Measurements from ENCODE around the gene CDC20. TPM values are rescaled to one million over a fixed set of nuclear protein-coding genes. Genes with fewer than 3 reads are reported as not detected.

CDC20 gene
- 10 to 100 TPM; 11.7 to 33.1 (median 19.3) TPM for polyA plus RNA-seq (ENCODE audit: insufficient read length in 10 of 10)
- long read RNA-seq, donor 1, transcript CDC20-201 (11 exons, 1,675 nt), result major isoform, 5 of 7 reads
- long read RNA-seq, donor 1, partial matches to known transcripts, result 0 of 7 reads
- long read RNA-seq, donor 1, other reads (novel, unspliced or antisense), result 0 of 7 reads
- long read RNA-seq, donor 2, partial matches to known transcripts, result 0 of 4 reads
- long read RNA-seq, donor 2, other reads (novel, unspliced or antisense), result 0 of 4 reads
- long read RNA-seq, donor 3, result 0 reads
- long read RNA-seq, donor 4, partial matches to known transcripts, result 0 of 3 reads
- long read RNA-seq, donor 4, other reads (novel, unspliced or antisense), result 0 of 3 reads
- long read RNA-seq, donor 5, partial matches to known transcripts, result 0 of 10 reads
- long read RNA-seq, donor 5, other reads (novel, unspliced or antisense), result 0 of 10 reads
- long read RNA-seq, donor 6, partial matches to known transcripts, result 0 of 4 reads
- long read RNA-seq, donor 6, other reads (novel, unspliced or antisense), result 0 of 4 reads
- long read RNA-seq, donor 7, transcript CDC20-201 (11 exons, 1,675 nt), result major isoform, 6 of 6 reads
- long read RNA-seq, donor 7, partial matches to known transcripts, result 0 of 6 reads
- long read RNA-seq, donor 7, other reads (novel, unspliced or antisense), result 0 of 6 reads
- long read RNA-seq, donor 8, partial matches to known transcripts, result 0 of 5 reads
- long read RNA-seq, donor 8, other reads (novel, unspliced or antisense), result 0 of 5 reads
- long read RNA-seq, donor 9, result 0 reads

- DNase-seq, result peak; percentile 97 to 98 (median 97)
Measured at GRCh38 chr1:43358746-43359693, at the start of gene CDC20. Gene CDC20 (plus strand): TSS chr1:43358981. CDS start chr1:43359216, 235 bp downstream.

DNA sequence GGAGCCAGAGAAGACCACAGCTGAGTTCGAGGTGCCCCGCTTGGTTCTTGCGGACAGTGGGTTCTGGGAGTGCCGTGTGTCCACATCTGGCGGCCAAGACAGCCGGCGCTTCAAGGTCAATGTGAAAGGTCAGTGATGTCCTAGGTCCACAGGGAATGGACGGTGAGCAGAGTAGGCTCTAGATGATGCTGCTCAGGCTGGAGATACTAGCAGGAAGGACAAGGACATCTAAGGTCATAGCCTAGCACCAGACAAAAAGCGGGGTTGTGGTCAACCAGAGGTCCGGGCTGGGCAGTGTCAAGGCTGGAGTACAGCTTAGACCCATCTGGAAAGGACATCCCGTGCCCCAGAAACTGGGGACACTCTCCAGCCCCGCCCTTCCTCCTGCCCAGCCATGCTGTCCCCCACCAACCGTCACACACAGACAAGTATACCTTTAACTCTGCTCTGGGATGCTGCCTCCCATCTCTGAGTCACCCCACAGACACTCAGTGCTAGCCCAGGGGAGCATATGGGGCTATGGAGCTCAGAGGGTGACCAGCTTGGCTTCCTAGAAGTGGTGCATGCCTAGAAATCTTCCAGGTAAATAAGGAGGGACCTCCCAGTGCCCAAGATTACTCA is 49.3 kb upstream of the CDC20 start:
- DNase-seq, result no peak

- DNase-seq, result no peak
Measured at GRCh38 chr1:43311521-43311920, 47.3 kb upstream of the CDC20 start.

GRCh38 chr1:43312212-43312623 is 46.6 kb upstream of the CDC20 start:
- no peak for DNase-seq

- no peak for DNase-seq
Measured at GRCh38 chr1:43312663-43313515, 45.9 kb upstream of the CDC20 start.

DNA sequence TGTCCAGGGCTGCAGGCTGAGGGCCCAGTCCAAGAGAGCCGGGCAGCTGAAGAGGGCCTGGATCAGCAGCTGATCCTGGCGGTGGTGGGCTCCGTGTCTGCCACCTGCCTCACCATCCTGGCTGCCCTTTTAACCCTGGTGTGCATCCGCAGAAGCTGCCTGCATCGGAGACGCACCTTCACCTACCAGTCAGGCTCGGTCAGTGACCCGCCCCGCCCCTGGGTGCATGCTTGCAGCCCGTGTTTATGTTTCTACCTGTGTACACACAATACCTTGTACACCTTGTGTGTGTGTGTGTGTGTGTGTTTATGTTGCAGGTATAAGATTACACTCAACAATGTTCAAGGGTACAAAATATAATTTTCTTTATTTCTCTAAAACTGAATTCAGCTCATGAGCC is 45.0 kb upstream of the CDC20 start:
- no peak for DNase-seq

- no peak for DNase-seq
Measured at GRCh38 chr1:43314233-43314632, 44.5 kb upstream of the CDC20 start.

GRCh38 chr1:43315481-43315880 is 43.3 kb upstream of the CDC20 start:
- DNase-seq, result no peak

- no peak for DNase-seq
Measured at GRCh38 chr1:43315963-43316737, 42.6 kb upstream of the CDC20 start.

DNA sequence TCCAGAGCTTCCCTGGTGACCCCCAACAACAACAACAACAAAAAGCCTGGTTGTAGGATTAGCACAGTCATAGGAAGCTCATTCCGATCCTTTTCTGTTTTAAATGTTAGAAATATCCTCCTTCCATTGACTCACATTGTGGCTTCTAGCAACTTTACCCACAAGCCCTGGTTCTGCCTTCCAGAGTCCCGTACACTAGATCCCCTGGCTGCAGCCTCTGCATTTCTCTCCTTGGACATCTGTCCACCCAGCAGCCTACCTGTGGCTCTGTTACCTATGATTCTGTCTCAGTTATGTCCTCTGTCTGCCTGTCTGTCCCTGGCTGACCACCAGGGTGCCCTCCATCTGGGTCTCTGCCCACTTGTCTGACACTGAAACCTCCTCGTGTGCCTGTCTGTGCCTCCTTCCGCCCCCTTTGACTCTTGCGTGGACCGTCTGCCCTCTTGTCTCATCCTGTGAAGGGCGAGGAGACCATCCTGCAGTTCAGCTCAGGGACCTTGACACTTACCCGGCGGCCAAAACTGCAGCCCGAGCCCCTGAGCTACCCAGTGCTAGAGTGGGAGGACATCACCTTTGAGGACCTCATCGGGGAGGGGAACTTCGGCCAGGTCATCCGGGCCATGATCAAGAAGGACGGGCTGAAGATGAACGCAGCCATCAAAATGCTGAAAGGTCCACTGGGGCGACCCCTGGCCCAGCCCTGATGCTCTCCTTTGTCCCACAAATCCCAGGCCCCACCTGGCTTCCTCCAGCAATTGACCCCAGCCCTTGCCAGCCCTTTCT is 41.9 kb upstream of the CDC20 start:
- DNase-seq, result no peak

- no peak for DNase-seq
Measured at GRCh38 chr1:43317817-43318471, 40.8 kb upstream of the CDC20 start.

DNA sequence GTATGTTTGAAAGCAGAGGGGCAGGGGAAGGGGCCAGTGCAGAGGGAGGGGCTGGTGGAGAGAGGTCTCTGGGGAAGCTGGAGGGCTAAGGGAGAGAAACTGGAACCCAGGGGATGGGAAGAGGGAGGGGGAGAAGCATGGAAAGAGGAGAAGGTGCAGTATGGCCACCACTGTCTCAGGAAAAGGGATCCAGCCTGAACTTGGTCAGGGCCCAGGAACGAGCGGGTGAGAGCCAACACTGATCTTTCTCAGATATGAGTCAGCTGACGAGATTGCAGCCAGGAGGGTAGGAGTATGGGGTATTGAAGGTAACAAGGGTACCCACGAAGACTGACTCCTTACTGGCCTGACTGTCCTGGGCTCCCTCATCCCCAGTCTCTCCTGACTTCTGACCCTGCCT is 40.0 kb upstream of the CDC20 start:
- no peak for DNase-seq

- no peak for DNase-seq
Measured at GRCh38 chr1:43319288-43319687, 39.5 kb upstream of the CDC20 start.

- no peak for DNase-seq
Measured at GRCh38 chr1:43319766-43320165, 39.0 kb upstream of the CDC20 start.

GRCh38 chr1:43321331-43321891 is 37.4 kb upstream of the CDC20 start:
- DNase-seq, result no peak

DNA sequence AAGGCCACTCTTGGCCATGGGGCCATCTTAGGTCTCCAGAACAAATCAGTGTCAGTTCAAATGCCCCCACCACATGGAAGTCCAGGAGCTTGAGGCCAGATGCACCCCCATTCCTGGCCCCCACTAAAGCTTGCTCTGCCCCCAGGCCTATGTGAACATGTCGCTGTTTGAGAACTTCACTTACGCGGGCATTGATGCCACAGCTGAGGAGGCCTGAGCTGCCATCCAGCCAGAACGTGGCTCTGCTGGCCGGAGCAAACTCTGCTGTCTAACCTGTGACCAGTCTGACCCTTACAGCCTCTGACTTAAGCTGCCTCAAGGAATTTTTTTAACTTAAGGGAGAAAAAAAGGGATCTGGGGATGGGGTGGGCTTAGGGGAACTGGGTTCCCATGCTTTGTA is 36.3 kb upstream of the CDC20 start:
- no peak for DNase-seq

GRCh38 chr1:43324810-43325209 is 34.0 kb upstream of the CDC20 start:
- no peak for DNase-seq

DNA sequence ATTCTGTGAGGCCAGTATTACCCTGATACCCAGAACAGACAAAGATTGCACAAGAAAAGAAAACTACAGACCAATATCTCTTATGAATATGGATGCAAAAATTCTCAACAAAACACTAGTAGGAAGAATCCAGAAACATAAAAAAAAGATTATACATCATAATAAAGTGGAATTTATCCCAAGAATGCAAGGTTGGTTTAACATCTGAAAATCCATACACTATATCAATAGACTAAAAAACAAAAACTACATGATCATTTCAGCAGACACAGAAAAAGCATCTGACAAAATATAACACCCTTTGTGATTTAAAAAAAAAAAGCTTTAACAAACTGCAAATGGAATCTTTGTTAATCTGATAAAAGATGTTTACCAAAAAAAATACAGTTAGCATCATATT is 33.4 kb upstream of the CDC20 start:
- DNase-seq, result no peak

All from muscle of back (tissue), 13 donors.